KMS-11 (cell line): Measurements from ENCODE around the gene AMDHD2.

ENCODE experiments used
- H2AFZ ChIP-seq: fragments of 200-600 bp; sonication (generic); 2 replicates; pipeline ENCODE4 v1.6.1; 2016; ENCODE audit warnings: antibody characterized with exemption, mixed run types, low read depth
- H3K27ac ChIP-seq: fragments of 200-600 bp; sonication (generic); 2 replicates; pipeline ENCODE4 v1.6.1; 2016; ENCODE audit warnings: mild to moderate bottlenecking, mixed run types
- H3K27me3 ChIP-seq: fragments of 200-600 bp; sonication (generic); 2 replicates; pipeline ENCODE4 v1.6.1; 2017; ENCODE audit warnings: mild to moderate bottlenecking, low read depth, mixed run types, moderate library complexity; ENCODE audit not compliant: insufficient read depth
- H3K36me3 ChIP-seq: fragments of 200-600 bp; sonication (generic); 2 replicates; pipeline ENCODE4 v1.6.1; 2017; ENCODE audit warnings: mild to moderate bottlenecking, mixed run types; ENCODE audit not compliant: insufficient read depth
- H3K4me1 ChIP-seq: fragments of 200-600 bp; sonication (generic); 2 replicates; pipeline ENCODE4 v1.6.1; 2016; ENCODE audit warnings: mild to moderate bottlenecking, low read depth, mixed run types; ENCODE audit not compliant: poor library complexity, severe bottlenecking
- H3K4me2 ChIP-seq: fragments of 200-600 bp; sonication (generic); 2 replicates; pipeline ENCODE4 v1.7.0; 2016; ENCODE audit warnings: mild to moderate bottlenecking, mixed run types
- H3K4me3 ChIP-seq: fragments of 200-600 bp; sonication (generic); IDR thresholded peaks from 2 replicates; pipeline ENCODE4 v1.6.1; 2017; ENCODE audit warnings: low read depth, low read length, mixed read lengths; ENCODE audit not compliant: insufficient read depth
- H3K79me2 ChIP-seq: fragments of 200-600 bp; sonication (generic); 2 replicates; pipeline ENCODE4 v1.6.1; 2016; ENCODE audit warnings: low read depth, mixed run types; ENCODE audit not compliant: insufficient read depth
- H3K9ac ChIP-seq: fragments of 200-600 bp; sonication (generic); 2 replicates; pipeline ENCODE4 v1.6.1; 2016; ENCODE audit warnings: mild to moderate bottlenecking, mixed run types
- H4K20me1 ChIP-seq: fragments of 200-600 bp; sonication (generic); 2 replicates; pipeline ENCODE4 v1.6.1; 2016; ENCODE audit warnings: mild to moderate bottlenecking, mixed run types; ENCODE audit not compliant: insufficient read depth
- CTCF ChIP-seq: fragments of 200-600 bp; sonication (generic); conservative IDR thresholded peaks from 2 replicates; pipeline ENCODE4 v1.6.1; 2017; ENCODE audit warnings: low read depth, mild to moderate bottlenecking, antibody characterized with exemption, low read length, moderate library complexity, mixed read lengths

AMDHD2 gene

GRCh38 chr16:2524339-2524938, 4.3 kb downstream of the AMDHD2 start:
- H3K79me2 ChIP-seq = peaks cover 24% of the 10 kb centered on the region
- no peak overlapping the region for H3K27ac ChIP-seq
- no peaks in the 10 kb centered on the region for H4K20me1 ChIP-seq
- H2AFZ ChIP-seq = no peak overlapping the region
- TF ChIP-seq CTCF = no peak
- no peak overlapping the region for H3K9ac ChIP-seq
- peaks cover 7% of the 10 kb centered on the region for H3K4me1 ChIP-seq
- H3K4me3 ChIP-seq = no peak overlapping the region
- H3K4me2 ChIP-seq = no peak overlapping the region
- no peaks in the 10 kb centered on the region for H3K27me3 ChIP-seq
- H3K36me3 ChIP-seq = no peaks in the 10 kb centered on the region

GRCh38 chr16:2526135-2526534, 6.0 kb downstream of the AMDHD2 start:
- Histone ChIP-seq H3K4me3 (no peak overlapping the region), H3K4me1 (peaks cover 13% of the 10 kb centered on the region), H3K79me2 (peaks cover 13% of the 10 kb centered on the region), H3K36me3 (no peaks in the 10 kb centered on the region), H3K9ac (no peak overlapping the region), H2AFZ (no peak overlapping the region), H3K27ac (no peak overlapping the region), H3K4me2 (no peak overlapping the region), H4K20me1 (no peaks in the 10 kb centered on the region), H3K27me3 (no peaks in the 10 kb centered on the region)
- TF ChIP-seq CTCF = no peak

GRCh38 chr16:2527071-2527783, 7.1 kb downstream of the AMDHD2 start:
- H3K79me2 ChIP-seq = peaks cover 3% of the 10 kb centered on the region
- no peaks in the 10 kb centered on the region for H3K36me3 ChIP-seq
- no peak overlapping the region for H2AFZ ChIP-seq
- H4K20me1 ChIP-seq = no peaks in the 10 kb centered on the region
- no peak overlapping the region for H3K4me2 ChIP-seq
- H3K4me3 ChIP-seq = no peak overlapping the region
- no peak overlapping the region for H3K9ac ChIP-seq
- H3K27me3 ChIP-seq = no peaks in the 10 kb centered on the region
- H3K4me1 ChIP-seq = peaks cover 8% of the 10 kb centered on the region
- no peak overlapping the region for H3K27ac ChIP-seq
- TF ChIP-seq CTCF = no peak

- no peaks in the 10 kb centered on the region for H4K20me1 ChIP-seq
- TF ChIP-seq CTCF = no peak
- no peak overlapping the region for H2AFZ ChIP-seq
- H3K27ac ChIP-seq = no peak overlapping the region
- H3K4me2 ChIP-seq = no peak overlapping the region
- H3K4me1 ChIP-seq = peaks cover 8% of the 10 kb centered on the region
- H3K36me3 ChIP-seq = no peaks in the 10 kb centered on the region
- no peak overlapping the region for H3K9ac ChIP-seq
- H3K79me2 ChIP-seq = no peaks in the 10 kb centered on the region
- H3K4me3 ChIP-seq = no peak overlapping the region
- H3K27me3 ChIP-seq = no peaks in the 10 kb centered on the region
These were observed 7.6 kb downstream of the AMDHD2 start for GRCh38 chr16:2527784-2528100.
